GM03348 (cell line): ENCODE results near the gene OTOS.

Experiments
- DNase-seq: peaks from one replicate; pipeline ENCODE4 v3.0.0; 2012; ENCODE audit warnings: low spot score

OTOS gene

DNA sequence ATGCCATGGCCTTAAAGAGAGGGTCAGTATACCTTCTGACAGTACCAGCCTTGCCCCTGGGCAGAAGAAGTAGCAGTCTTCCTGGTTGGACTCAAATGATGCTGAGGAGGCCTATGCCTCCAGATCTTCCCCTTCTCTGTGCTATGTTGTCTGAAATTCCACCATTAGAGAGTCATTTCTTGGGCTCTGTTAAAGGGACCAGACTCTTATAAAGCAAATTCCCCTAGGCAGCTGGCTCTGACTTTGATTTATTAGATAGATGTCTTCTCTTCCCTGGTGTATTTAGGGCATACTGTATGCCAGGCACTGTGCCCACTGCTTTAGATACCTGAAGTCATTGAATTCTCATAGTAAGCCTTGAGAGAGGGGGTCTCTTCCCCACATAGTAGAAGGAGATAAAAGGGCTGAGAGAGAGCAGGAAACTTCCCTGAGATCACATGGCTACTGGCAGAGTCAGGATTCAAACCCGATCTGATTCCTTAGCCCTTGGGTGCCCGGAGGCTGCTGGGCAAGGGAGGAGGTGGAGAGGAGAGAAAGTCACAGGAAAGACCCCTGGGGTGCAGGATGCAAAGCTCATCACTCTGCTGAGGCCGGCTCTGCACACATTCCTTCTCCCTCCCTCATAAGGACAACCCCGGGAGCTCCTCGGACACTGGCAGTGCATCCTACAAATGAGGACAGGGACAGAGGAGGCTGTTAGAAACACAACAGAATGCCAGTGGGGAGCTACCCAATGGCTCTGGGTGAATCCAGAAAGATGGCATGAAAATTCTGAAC is 27.4 kb downstream of the OTOS start:
- DNase-seq, result no peak

DNA sequence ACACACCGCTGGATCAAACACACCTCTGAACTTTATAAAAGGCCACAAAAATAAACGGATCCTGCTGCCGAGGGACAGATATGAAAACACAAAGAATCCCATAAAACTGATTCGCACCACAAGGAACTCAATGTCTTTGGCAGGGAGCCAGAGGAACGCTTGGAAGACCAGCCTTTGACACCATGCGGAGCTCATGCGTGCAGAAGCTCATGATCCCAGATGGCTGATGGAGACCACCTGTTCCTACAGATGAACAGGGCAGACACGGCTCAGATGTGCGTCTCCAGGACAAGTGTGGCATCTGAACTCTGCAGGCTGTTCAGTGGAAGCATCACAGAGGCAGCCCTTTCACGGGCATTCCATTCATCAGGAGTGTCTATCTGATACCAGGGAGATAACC is 29.2 kb downstream of the OTOS start:
- peak; percentile 2 for DNase-seq

- peak; percentile 3 for DNase-seq
Observed at GRCh38 chr2:240109386-240109785, 31.1 kb downstream of the OTOS start.

- peak; percentile 4 for DNase-seq
Observed at GRCh38 chr2:240107477-240107796, 33.0 kb downstream of the OTOS start.

GRCh38 chr2:240106765-240107476 is 33.5 kb downstream of the OTOS start:
- peak; percentile 2 for DNase-seq

DNA sequence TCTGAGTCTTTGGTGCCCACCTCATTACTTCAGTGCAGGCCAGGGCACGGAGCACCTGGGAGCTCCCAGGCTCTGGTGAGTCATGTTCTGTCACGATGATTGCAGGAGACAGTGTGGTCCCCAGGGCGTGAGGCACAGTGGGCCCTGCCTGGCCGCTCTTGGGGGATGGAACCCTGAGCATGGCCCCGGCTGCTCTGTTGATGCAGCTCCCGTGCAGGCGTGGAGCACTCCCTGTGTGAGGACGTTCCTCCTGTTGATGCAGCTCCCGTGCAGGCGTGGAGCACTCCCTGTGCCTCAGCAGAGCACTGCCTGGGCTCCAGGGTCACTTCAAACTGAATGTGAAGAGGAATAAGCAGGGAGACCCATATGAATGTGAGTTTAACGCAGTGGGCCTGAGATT is 34.5 kb downstream of the OTOS start:
- no peak for DNase-seq

- no peak for DNase-seq
Observed at GRCh38 chr2:240103136-240103535, 37.3 kb downstream of the OTOS start.

DNA sequence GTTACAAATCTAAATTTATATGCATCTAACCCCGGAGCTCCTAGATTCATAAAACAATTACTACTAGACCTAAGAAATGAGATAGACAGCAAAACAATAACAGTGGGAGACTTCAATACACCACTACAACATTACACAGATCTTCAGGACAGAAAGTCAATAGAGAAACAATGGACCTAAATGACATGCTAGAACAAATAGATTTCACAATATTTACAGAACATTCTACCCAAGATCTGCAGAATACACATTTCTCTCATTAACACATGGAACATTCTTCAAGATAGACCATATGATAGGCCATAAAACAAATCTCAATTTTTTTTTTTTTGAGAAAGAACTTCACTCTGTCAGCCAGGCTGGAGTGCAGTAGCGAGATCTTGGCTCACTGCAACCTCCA is 42.1 kb downstream of the OTOS start:
- no peak for DNase-seq

- no peak for DNase-seq
Observed at GRCh38 chr2:240095556-240096523, 44.6 kb downstream of the OTOS start.

DNA sequence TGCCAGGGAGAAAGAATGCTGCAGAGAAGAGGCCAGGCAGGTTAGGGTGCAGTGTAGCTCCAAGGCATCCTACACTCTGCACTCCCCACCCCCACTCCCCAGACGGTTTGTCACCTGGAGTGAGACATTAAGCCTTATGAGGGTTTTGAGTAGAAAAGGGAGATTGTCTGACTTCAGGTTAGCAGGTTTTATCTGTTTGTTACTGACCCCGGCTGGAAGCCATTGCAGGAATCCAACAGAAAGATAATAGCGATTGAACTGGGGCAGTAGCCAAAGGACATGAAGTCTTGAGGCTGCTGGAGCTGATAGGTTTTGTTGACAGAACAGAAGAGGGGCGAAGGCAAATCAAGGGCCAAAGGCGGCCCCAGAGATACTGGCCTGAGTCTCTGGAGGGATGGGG is 51.2 kb downstream of the OTOS start:
- no peak for DNase-seq
